Esophagus muscularis mucosa (tissue), 4 donors: ENCODE measurements around the gene PATE1. TPM values are rescaled to one million over a fixed set of nuclear protein-coding genes. Genes with fewer than 3 reads are reported as not detected.
A peak's percentile ranks its signal among the peaks of the same experiment; 100 is the strongest.

ENCODE experiments used
- DNase-seq: peaks from one replicate; pipeline ENCODE4 v3.0.0-alpha.2; 2017; ENCODE audit errors: extremely low spot score
- H3K27ac ChIP-seq, 4 donors: fragments of 200-600 bp; sonication (generic); replicated peaks in 1 of 4; 1 replicate in 3 of 4; 2 replicates in 1 of 4; pipeline ENCODE4 v1.5.1; 2016 to 2019; ENCODE audit warnings: mild to moderate bottlenecking in 1 of 4
- H3K27me3 ChIP-seq, 4 donors: fragments of 200-600 bp; sonication (generic); one replicate each; pipeline versions ENCODE4 v1.5.1 to v1.6.0; 2016 to 2019
- H3K36me3 ChIP-seq, 4 donors: fragments of 200-600 bp; sonication (generic); one replicate each; pipeline ENCODE4 v1.5.1; 2016 to 2019
- H3K4me1 ChIP-seq, 4 donors: fragments of 200-600 bp; sonication (generic); one replicate each; pipeline ENCODE4 v1.5.1; 2016 to 2019
- H3K4me3 ChIP-seq, 4 donors: fragments of 200-600 bp; sonication (generic); 1 replicate in 2 of 4; 2 replicates in 2 of 4; pipeline ENCODE4 v1.5.1; 2016 to 2019; ENCODE audit warnings: mild to moderate bottlenecking in 4 of 4, moderate library complexity in 1 of 4
- H3K9me3 ChIP-seq, 4 donors: fragments of 200-600 bp; sonication (generic); 1 replicate in 3 of 4; 2 replicates in 1 of 4; pipeline ENCODE4 v1.5.1; 2016 to 2019
- EP300 ChIP-seq: sonication (generic); formaldehyde crosslinking; IDR thresholded peaks from one replicate; pipeline ENCODE4 v1.6.1; 2017; ENCODE audit warnings: antibody characterized with exemption
- POLR2A ChIP-seq: fragments of 450-650 bp; IDR thresholded peaks from one replicate; pipeline ENCODE4 v1.6.1; 2017; ENCODE audit warnings: antibody characterized with exemption, moderate library complexity, mild to moderate bottlenecking, low read depth
- POLR2AphosphoS5 ChIP-seq, 2 donors: sonication (generic); formaldehyde crosslinking; IDR thresholded peaks; one replicate each; pipeline ENCODE4 v1.6.1; 2017; ENCODE audit warnings: antibody characterized with exemption in 2 of 2
- WGBS: methylation state at CpG from one replicate; pipeline ENCODE4 v1.1.5; 2018; 5-methylcytosine and 5-hydroxymethylcytosine counted together
- intact Hi-C: fragments of 100-400 bp; cut with DNase I; formaldehyde crosslinking; loops from one replicate; pipeline ENCODE4 v1.15.1; 2023
- total RNA-seq, 4 donors: library from RNA; depleted of rRNA; stranded (reverse); fragments of >200 nt; gene quantifications; one replicate each; pipeline versions ENCODE4 v1.1.0 to v1.2.1, GENCODE V29; 2016
- TF ChIP-seq, protein P1 (sequence below), 3 experiments: fragments of 200-600 bp in 2 of 3; fragments of 450-650 bp in 1 of 3; sonication (generic) in 2 of 3; IDR thresholded peaks; one replicate each; pipeline ENCODE4 v1.5.1; 2017 to 2019; ENCODE audit warnings: antibody characterized with exemption in 3 of 3, mild to moderate bottlenecking in 2 of 3, moderate library complexity in 1 of 3

Gene PATE1
- total RNA-seq, 4 donors from 2014 or later = not detected

DNA sequence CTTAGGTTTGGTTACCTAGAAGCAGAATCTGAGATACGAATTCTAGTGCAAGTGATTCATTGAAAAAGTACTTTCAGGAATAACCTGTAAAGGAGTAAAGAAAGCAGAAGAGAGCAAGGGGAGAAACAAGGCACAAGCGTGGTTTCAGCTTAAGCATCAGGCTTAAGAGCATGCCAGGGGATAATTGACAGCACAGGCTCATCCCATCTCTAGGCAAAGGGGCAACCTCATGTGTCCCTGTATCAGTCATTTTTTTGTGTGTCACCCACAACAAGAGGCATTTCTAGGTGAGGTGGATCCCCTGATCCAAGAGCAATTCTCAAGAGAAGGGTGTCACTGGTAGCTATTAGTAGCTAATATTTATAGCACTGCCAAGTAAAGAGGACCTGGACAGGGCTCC is 24.5 kb downstream of the PATE1 start:
- intact Hi-C loops = no loop called here
- H3K9me3 ChIP-seq = no peaks in the 10 kb centered on the region
- no peaks in the 10 kb centered on the region for H3K36me3 ChIP-seq
- H3K4me3 ChIP-seq = no peak overlapping the region
- DNase-seq = peak; percentile 86
- TF ChIP-seq EP300 (no peak), POLR2A (no peak), POLR2AphosphoS5 (IDR thresholded peaks at IDR 0.05) (no peak)
- TF ChIP-seq, protein P1, sequence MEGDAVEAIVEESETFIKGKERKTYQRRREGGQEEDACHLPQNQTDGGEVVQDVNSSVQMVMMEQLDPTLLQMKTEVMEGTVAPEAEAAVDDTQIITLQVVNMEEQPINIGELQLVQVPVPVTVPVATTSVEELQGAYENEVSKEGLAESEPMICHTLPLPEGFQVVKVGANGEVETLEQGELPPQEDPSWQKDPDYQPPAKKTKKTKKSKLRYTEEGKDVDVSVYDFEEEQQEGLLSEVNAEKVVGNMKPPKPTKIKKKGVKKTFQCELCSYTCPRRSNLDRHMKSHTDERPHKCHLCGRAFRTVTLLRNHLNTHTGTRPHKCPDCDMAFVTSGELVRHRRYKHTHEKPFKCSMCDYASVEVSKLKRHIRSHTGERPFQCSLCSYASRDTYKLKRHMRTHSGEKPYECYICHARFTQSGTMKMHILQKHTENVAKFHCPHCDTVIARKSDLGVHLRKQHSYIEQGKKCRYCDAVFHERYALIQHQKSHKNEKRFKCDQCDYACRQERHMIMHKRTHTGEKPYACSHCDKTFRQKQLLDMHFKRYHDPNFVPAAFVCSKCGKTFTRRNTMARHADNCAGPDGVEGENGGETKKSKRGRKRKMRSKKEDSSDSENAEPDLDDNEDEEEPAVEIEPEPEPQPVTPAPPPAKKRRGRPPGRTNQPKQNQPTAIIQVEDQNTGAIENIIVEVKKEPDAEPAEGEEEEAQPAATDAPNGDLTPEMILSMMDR (IDR thresholded peaks at IDR 0.05) = no peak
- no peaks in the 10 kb centered on the region for H3K27me3 ChIP-seq
- no peak overlapping the region for H3K27ac ChIP-seq
- 84% methylated on average over 2 of the region's 2 CpGs for WGBS
- H3K4me1 ChIP-seq = peaks cover 0 to 11% (median 0%) of the 10 kb centered on the region in 4 donors

DNA sequence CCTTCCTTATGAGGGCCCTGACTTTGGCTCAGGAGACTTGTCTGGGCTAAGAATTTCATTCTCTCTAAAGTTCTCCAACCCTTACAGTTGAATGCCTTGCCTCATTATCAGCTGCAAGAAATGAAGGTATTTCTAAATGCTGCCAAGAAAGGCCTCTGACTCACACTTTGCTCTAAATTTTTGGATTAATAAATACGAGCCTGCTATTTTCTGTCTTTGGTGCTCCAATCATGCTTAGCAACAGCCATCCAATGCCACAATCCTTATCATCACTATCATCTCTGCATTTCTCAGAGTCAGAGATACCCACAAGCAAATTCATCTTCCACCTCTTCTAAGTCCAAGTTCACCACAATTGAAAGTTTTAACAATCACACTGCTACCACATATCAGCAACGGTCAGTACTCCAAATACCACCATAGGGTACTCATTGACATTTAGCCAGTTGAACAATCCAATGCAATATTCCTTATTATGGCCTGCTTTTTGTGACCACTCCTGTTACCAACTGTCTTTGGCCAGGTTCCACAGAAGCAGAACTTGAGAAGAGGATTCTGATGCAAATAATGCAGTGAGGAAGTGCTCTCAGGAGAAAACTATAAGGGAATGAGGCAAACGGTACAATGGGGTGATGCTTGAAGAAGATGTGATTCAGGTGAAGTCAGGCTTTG is 26.9 kb downstream of the PATE1 start:
- H3K27ac ChIP-seq = no peak overlapping the region
- peak; percentile 17 for DNase-seq
- no peaks in the 10 kb centered on the region for H3K27me3 ChIP-seq
- H3K4me1 ChIP-seq = peaks cover 0 to 11% (median 0%) of the 10 kb centered on the region in 4 donors
- 54% methylated on average over 3 of the region's 3 CpGs for WGBS
- no peak overlapping the region for H3K4me3 ChIP-seq
- no peaks in the 10 kb centered on the region for H3K9me3 ChIP-seq
- TF ChIP-seq EP300 (no peak), POLR2A (no peak), POLR2AphosphoS5 (IDR thresholded peaks at IDR 0.05) (no peak)
- TF ChIP-seq, protein P1 (IDR thresholded peaks at IDR 0.05) = no peak
- intact Hi-C loops = no loop called here
- no peaks in the 10 kb centered on the region for H3K36me3 ChIP-seq

DNA sequence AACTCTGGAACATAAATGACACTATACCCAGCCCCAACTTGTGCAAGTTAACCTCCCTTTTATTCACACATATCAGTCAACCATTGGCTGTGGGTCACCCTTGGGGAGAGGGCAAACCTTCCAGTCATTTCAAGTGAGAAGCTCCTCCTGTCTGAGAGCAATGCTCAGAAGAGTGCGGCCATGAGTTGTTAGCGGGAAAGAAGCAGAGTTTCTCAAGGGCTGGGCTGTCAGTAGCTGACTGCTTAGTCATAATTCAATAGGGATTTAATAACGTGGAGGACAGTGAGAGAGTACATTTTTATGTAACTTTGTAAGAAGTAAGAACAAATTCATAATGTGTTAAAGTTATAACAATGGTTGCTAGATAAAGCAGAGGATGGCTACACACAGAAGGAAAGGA is 27.4 kb downstream of the PATE1 start:
- no peaks in the 10 kb centered on the region for H3K36me3 ChIP-seq
- H3K27ac ChIP-seq = no peak overlapping the region
- no peak overlapping the region for H3K4me3 ChIP-seq
- H3K4me1 ChIP-seq = peaks cover 0 to 11% (median 0%) of the 10 kb centered on the region in 4 donors
- DNase-seq = peak; percentile 90
- 61% methylated on average over 3 of the region's 3 CpGs for WGBS
- no peaks in the 10 kb centered on the region for H3K27me3 ChIP-seq
- H3K9me3 ChIP-seq = no peaks in the 10 kb centered on the region
- intact Hi-C loops = no loop called here
- TF ChIP-seq EP300 = no peak
- TF ChIP-seq, protein P1 (IDR thresholded peaks at IDR 0.05) = no peak
- no peak for TF ChIP-seq POLR2AphosphoS5 (IDR thresholded peaks at IDR 0.05)
- no peak for TF ChIP-seq POLR2A

- intact Hi-C loops = no loop called here
- H3K27me3 ChIP-seq = no peaks in the 10 kb centered on the region
- no peak overlapping the region for H3K27ac ChIP-seq
- TF ChIP-seq EP300 (no peak), POLR2AphosphoS5 (IDR thresholded peaks at IDR 0.05) (no peak), POLR2A (no peak)
- TF ChIP-seq, protein P1 (IDR thresholded peaks at IDR 0.05) = no peak
- peaks cover 0 to 11% (median 0%) of the 10 kb centered on the region in 4 donors for H3K4me1 ChIP-seq
- WGBS = 33% methylated on average over 5 of the region's 5 CpGs
- DNase-seq = no peak
- no peak overlapping the region for H3K4me3 ChIP-seq
- H3K9me3 ChIP-seq = no peaks in the 10 kb centered on the region
- H3K36me3 ChIP-seq = no peaks in the 10 kb centered on the region
These were observed 31.2 kb downstream of the PATE1 start for GRCh38 chr11:125777309-125777708.

DNA sequence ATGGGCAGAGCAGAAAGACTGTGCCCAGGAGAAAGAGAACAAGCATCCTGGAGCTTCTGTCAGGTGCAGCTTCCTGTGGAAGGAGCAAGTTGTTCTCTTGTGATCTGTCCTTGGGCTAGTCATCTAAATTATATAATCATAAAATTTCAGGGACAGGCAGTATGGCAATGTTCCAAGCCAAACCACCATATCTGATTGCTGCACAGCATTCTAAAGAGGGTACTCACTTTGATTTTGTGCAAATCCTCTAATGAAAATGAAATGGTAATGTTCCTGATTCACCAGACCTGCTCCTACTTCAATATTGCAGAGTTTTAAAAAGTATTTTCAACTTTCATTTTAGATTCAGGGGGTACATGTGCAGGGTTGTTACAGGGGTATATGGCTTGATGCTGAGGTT is 32.6 kb downstream of the PATE1 start, which contains the start of gene PATE2:
Gene PATE2 (minus strand): TSS at position 101 of the 400 bp plus-strand sequence. CDS start 55 bp downstream, at position 46.
- Histone ChIP-seq H3K9me3 (no peaks in the 10 kb centered on the region), H3K36me3 (no peaks in the 10 kb centered on the region), H3K27me3 (no peaks in the 10 kb centered on the region), H3K4me1 (no peaks in the 10 kb centered on the region), H3K27ac (no peak within 1 kb of the TSS), H3K4me3 (no peak within 1 kb of the TSS)
- intact Hi-C loops = no loop called here
- DNase-seq = no peak
- TF ChIP-seq POLR2AphosphoS5 (IDR thresholded peaks at IDR 0.05) (no peak), POLR2A (no peak), EP300 (no peak)
- TF ChIP-seq, protein P1 (IDR thresholded peaks at IDR 0.05) = no peak
